Measurements from ENCODE around the gene GFPT2. TPM values are rescaled to one million over a fixed set of nuclear protein-coding genes. Genes with fewer than 3 reads are reported as not detected.

Gene GFPT2
- total RNA-seq, 1 donor from 2014 or later = 47.9 TPM

DNA sequence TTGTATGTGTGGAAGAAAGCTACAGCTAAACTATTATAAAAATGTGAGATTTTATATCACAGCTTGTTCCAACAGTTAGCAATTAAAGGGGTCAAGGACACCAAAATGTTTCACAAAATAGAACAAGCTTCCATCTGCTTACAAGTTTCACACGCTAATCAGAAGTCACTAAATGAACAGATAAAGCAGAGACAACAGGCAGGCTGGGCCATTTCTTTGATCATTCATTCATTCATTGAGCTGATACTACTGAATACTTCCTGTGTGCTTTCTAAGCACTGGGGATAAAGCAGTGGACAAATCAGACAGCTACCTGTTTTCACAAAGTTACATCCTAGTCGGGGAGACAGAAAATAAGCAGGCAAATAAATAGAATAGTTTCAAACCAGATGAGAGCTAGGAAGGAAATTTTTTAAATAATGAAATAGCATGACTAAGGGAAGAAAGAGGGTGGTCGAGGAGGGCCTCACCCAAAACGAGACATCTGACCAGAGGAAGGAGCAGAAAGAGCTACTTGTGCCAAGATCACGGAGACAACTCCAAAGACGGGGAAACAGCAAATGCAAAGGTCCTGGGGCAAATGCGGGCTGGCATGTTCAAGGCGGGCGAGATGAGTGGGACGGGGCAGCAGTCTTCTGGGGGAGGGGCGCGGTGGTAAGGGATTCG is 62.4 kb downstream of the GFPT2 start:
- intact Hi-C loops (cut with DNase I) = loop anchor here (5.0 kb wide), 1 partner anchor 182 kb away; no protein-coding TSS in a partner anchor

DNA sequence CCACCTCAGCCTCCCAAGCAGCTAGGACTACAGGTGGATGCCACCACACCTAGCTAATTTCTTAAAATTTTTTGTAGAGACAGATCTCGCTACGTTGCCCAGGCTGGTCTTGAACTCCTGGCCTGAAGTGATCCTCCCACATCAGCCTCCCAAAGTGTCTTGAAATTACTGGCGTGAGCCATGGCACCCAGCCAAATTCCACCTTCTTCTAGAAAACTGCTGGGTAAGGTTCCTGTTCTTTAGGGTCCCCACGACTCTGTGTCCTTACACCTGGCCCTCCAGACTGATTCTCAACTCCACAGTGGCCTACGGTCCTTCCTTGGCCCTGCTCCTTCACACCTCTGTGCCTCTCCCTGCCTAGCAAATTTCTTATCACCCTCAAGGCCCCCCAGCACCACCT is 63.2 kb downstream of the GFPT2 start:
- Histone ChIP-seq H3K27ac (no peak overlapping the region), H3K4me1 (peaks cover 31% of the 10 kb centered on the region), H3K36me3 (peaks cover 0 to 9% of the 10 kb centered on the region in 2 donors), H3K4me3 (no peak overlapping the region), H3K9me3 (no peaks in the 10 kb centered on the region), H3K27me3 (no peaks in the 10 kb centered on the region)
- TF ChIP-seq POLR2A (IDR thresholded peaks at IDR 0.05) (no peak), POLR2AphosphoS5 (IDR thresholded peaks at IDR 0.05; ENCODE audit: insufficient read depth in 1 of 2, low read depth in 1 of 2) (no peak), CTCF (IDR thresholded peaks at IDR 0.05) (no peak)
- intact Hi-C loops (cut with DNase I) = loop anchor here (5.0 kb wide), 1 partner anchor 182 kb away; no protein-coding TSS in a partner anchor
- DNase-seq (ENCODE audit: extremely low spot score in 2 of 2) = no peak

More for the DNA sequence above, 62.4 kb downstream of the GFPT2 start:
- no peak for DNase-seq (ENCODE audit: extremely low spot score in 2 of 2)
- TF ChIP-seq POLR2AphosphoS5 (IDR thresholded peaks at IDR 0.05; ENCODE audit: insufficient read depth in 1 of 2, low read depth in 1 of 2) (no peak), POLR2A (IDR thresholded peaks at IDR 0.05) (no peak), CTCF (IDR thresholded peaks at IDR 0.05) (no peak)
- H3K9me3 ChIP-seq = no peaks in the 10 kb centered on the region
- peaks cover 0 to 6% of the 10 kb centered on the region in 2 donors for H3K36me3 ChIP-seq
- peak overlapping the region; percentile 24 for H3K27ac ChIP-seq
- H3K4me3 ChIP-seq = peak overlapping the region; percentile 70 to 81
- no peaks in the 10 kb centered on the region for H3K27me3 ChIP-seq
- H3K4me1 ChIP-seq = peaks cover 31% of the 10 kb centered on the region

- Histone ChIP-seq H3K27ac (no peak overlapping the region), H3K36me3 (peaks cover 0 to 9% of the 10 kb centered on the region in 2 donors), H3K4me3 (no peak overlapping the region), H3K9me3 (no peaks in the 10 kb centered on the region), H3K4me1 (peaks cover 31% of the 10 kb centered on the region), H3K27me3 (no peaks in the 10 kb centered on the region)
- DNase-seq (ENCODE audit: extremely low spot score in 2 of 2) = no peak
- TF ChIP-seq POLR2A (IDR thresholded peaks at IDR 0.05) (no peak), CTCF (IDR thresholded peaks at IDR 0.05) (no peak), POLR2AphosphoS5 (IDR thresholded peaks at IDR 0.05; ENCODE audit: insufficient read depth in 1 of 2, low read depth in 1 of 2) (no peak)
- intact Hi-C loops (cut with DNase I) = no loop called here
These were observed 63.7 kb downstream of the GFPT2 start for GRCh38 chr5:180289433-180289832.

- Histone ChIP-seq H3K9me3 (no peaks in the 10 kb centered on the region), H3K27me3 (no peaks in the 10 kb centered on the region), H3K4me1 (peaks cover 26% of the 10 kb centered on the region), H3K27ac (no peak overlapping the region), H3K4me3 (no peak overlapping the region), H3K36me3 (peaks cover 0 to 9% of the 10 kb centered on the region in 2 donors)
- intact Hi-C loops (cut with DNase I) = no loop called here
- no peak for TF ChIP-seq POLR2A (IDR thresholded peaks at IDR 0.05)
- no peak for TF ChIP-seq CTCF (IDR thresholded peaks at IDR 0.05)
- TF ChIP-seq POLR2AphosphoS5 (IDR thresholded peaks at IDR 0.05; ENCODE audit: insufficient read depth in 1 of 2, low read depth in 1 of 2) = no peak
- no peak for DNase-seq (ENCODE audit: extremely low spot score in 2 of 2)
These were observed 65.3 kb downstream of the GFPT2 start for GRCh38 chr5:180287868-180288267.

- no peak overlapping the region for H3K4me3 ChIP-seq
- intact Hi-C loops (cut with DNase I) = no loop called here
- H3K27ac ChIP-seq = no peak overlapping the region
- no peaks in the 10 kb centered on the region for H3K9me3 ChIP-seq
- H3K27me3 ChIP-seq = no peaks in the 10 kb centered on the region
- peaks cover 22% of the 10 kb centered on the region for H3K4me1 ChIP-seq
- no peak for DNase-seq (ENCODE audit: extremely low spot score in 2 of 2)
- peaks cover 0 to 9% of the 10 kb centered on the region in 2 donors for H3K36me3 ChIP-seq
- TF ChIP-seq CTCF (IDR thresholded peaks at IDR 0.05) (no peak), POLR2A (IDR thresholded peaks at IDR 0.05) (no peak)
These were observed 65.7 kb downstream of the GFPT2 start for GRCh38 chr5:180287404-180287803.
